8988T (cell line): Measurements from ENCODE around the gene DNALI1.
"Not testable (repeated sequence)": the region's sequence is repeated elsewhere in the genome, so short reads cannot be mapped to it uniquely, and the experiment has no call there.

Experiments
- DNase-seq: peaks from one replicate; pipeline ENCODE4 v3.0.0; 2011

Gene DNALI1

DNA sequence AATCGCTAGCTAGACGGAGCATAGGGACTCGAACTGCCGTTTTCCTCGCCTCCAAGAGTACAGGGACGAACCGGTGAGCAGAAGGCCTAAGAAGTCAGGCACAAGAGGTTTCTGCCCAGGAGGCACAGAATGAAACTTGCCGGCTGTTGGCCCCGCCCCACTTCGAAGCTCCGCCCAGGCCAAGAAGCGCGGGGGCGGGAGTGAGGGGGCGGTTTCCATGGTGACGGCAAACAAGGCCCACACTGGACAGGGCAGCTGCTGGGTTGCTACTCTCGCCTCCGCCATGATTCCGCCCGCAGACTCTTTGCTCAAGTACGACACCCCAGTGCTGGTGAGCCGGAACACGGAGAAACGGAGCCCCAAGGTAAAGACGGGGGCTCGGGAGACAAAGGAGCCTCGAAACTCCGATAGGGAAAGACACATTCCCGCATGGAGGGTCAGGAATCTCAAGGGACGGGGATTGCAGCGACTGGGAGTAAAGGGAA, at the start of gene DNALI1:
Gene DNALI1, plus strand, starts transcription at position 229 of the 485 bp plus-strand sequence. Its CDS starts 55 bp downstream, at position 284.
- DNase-seq: no peak

- DNase-seq: no peak
Observed at GRCh38 chr1:37509181-37509580, 47.6 kb upstream of the DNALI1 start.

DNA sequence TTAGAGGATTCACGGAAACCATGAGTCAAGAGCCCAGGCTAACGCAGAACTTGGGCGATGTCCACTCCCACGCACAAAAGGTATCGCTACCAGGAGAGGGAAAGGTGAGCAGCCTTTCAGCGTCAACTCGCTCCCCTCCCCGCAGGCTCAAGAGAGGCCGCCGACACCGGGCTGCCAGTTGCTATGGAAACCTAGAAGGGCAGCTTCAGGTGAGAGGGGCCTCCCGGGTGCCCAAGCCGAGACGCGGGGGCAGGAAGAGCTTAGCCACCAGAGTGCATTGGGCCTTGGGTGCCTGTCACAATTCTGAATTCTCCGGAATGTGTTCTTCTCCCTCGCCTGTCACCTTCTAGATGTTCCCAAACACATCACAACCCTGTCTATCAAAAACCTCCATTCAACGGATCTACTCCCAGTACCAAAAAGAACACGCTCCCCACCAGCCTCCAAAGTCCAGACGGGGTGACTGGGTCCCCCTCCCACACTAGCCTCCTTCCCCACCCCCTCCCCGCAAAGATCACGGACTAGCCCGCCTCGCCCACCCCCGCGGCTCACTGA, 42.9 kb upstream of the DNALI1 start:
- DNase-seq: no peak

DNA sequence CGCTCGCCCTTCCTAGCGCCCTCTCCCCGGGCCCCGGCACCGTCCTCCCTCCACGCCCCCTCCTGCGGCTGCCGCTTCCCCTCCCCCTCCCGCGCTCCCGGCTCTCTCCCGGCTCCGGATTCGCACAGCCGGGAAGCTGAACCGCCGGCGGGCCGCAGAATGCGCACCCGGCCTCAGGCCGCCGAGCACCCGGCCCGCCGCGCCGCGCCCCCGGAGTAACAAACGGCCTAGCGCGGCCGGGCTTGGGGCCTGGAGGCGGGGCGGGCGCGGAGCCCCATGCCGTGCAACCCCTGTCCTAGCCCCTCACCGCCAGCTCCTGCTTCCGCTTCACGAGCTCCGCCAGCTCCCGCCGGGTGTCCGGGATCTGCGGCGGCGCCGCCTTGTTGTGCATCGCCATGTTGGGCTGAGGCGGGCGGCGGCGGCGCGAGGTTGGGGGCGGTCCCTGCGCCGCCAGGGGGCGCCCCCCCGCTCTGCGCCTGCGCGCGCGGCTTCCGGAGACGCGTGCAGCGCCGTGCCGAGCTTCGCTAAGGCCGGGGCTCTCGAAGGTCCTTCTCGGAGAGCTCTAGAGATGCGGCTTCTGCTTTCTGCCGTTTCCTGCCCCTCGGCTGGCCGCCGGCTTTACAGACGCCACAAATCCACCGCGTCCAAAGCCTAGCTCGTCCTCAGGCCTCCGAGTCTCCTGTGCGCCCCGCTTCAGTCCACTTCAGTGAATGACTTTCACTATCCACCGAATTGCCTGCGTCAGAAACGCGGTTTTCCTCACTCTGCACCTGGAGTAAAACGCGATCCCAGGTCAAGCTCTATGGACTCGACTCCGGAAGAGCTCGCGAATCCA, 42.2 kb upstream of the DNALI1 start, which contains the start of gene MEAF6:
Gene MEAF6, minus strand, starts transcription at position 417 of the 835 bp plus-strand sequence. Its CDS starts 20 bp downstream, at position 397.
- DNase-seq: peak; percentile 81

GRCh38 chr1:37515185-37516034, 41.3 kb upstream of the DNALI1 start:
- no peak for DNase-seq

GRCh38 chr1:37517569-37517968, 39.2 kb upstream of the DNALI1 start:
- DNase-seq: no peak

DNA sequence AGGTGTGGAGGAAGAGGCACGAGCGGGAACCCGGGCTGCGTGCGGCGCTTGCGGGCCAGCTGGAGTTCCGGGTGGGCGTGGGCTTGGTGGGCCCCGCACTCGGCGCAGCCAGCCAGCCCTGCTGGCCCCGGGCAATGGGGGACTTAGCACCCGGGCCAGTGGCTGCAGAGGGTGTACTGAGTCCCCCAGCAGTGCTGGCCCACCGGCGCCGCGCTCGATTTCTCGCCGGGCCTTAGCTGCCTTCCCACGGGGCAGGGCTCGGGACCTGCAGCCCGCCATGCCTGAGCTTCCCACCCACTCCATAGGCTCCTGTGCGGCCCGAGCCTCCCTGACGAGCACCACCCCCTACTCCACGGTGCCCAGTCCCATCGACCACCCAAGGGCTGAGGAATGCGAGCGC, 38.5 kb upstream of the DNALI1 start:
- DNase-seq: not testable (repeated sequence)

DNA sequence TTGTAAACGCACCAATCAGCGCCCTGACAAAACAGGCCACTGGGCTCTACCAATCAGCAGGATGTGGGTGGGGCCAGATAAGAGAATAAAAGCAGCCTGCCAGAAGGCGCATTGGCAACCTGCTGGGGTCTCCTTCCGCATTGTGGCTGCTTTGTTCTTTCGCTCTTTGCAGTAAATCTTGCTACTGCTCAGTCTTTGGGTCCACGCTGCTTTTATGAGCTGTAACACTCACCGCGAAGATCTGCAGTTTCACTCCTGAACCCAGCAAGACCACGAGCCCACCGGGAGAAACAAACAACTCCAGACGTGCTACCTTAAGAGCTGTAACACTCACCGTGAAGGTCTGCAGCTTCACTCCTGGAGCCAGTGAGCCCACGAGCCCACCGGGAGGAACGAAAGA, 37.8 kb upstream of the DNALI1 start:
- not testable (repeated sequence) for DNase-seq

DNA sequence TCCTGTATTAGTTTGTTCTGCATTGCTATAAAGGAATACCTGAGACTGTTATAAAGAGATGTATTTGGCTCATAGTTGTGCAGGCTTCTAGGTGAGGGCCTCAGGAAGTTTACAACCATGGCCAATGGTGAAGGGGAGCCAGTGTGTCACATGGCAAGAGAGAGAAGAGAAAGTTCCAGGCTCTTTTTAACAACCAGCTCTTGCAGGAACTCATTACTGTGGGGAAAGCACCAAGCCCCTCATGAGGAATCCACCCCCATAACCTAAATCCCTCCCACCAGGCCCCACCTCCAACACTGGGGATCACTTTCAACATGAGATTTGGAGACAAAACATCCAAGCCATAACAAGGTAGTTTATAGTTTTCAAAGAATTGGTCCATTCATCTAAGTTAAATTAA, 37.1 kb upstream of the DNALI1 start:
- no peak for DNase-seq

- DNase-seq: not testable (repeated sequence)
Observed at GRCh38 chr1:37529888-37530287, 26.9 kb upstream of the DNALI1 start.

DNA sequence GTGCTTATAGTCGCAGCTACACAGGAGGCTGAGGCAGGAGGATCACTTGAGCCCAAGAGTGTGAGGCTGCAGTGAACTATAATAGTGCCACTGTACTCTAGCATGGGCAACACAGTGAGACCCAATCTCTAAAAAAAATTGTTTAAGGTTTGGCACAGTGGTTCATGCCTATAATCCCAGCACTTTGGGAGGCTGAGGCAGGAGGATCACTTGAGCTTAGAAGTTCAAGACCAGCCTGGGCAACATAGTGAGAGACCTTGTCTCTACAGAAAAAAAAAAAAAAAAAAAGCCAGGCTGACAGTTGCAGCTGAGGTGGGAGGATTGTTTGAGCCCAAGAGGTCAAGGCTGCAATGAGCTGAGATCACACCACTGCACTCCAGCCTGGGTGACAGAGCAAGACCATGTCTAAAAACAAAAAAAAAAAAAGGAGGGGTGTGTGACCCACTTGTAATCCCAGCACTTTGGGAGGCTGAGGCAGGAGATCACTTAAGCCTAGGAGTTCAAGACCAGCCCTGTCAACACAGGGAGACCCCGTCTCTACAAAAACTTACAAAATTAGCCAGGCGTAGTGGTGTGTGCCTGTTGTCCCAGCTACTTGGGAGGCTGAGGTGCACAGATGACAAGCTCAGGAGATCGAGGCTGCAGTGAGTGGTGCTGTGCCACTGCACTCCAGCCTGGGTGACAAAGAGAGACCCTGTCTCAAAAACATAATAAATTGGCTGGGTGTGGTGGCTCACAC, 24.2 kb upstream of the DNALI1 start:
- DNase-seq: not testable (repeated sequence)

DNA sequence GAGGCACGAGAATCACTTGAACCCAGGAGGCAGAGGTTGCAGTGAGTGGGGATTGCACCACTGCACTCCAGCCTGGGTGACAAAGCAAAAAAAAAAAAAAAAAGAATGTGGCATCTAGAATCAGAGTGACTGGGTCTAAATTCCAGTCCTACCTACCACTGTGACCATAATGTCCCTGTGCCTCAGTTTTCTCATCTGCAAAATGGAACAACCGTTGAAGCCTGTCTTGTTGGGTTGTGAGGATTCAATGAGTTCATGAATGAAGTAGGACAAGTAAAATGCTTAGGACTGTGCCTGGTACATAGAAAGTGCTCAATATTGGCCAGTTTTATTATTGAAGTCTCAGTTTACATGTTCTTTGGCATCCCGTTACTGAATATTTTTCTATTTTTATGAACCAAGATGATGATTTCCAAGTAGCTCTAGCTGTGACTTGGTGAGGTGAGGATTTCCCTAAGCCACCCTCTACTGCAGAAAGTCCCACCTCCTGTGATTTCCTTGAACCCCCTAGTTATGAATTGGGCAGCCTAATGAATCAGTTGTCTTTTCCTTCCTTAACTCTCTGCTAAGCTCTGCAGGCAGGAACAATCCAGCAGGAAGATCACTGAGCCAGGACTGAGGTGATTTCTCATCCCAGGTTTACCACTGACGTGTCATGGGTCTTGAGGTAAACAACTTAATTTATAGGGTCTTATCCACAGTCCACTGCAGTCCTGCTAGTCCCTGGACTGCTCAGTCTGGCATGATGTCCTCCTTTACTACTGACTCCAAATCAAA, 23.2 kb upstream of the DNALI1 start:
- no peak for DNase-seq

GRCh38 chr1:37537378-37537777, 19.4 kb upstream of the DNALI1 start:
- DNase-seq: no peak

DNA sequence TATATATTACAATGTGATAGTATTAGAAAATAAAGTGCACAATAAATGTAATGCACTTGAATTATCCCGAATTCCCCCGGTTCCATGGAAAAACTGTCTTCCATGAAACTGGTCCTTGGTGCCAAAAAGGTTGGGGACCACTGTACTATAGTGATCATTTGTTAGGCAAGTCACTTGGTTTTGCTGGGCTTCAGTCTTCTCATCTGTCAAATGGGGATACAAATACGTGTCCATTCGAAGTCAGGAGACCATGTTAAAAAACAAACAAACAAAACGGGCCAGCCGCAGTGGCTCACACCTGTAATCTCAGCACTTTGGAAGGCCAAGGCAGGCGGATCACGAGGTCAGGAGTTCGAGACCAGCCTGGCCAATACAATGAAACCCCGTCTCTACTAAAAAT, 17.6 kb upstream of the DNALI1 start:
- not testable (repeated sequence) for DNase-seq

DNA sequence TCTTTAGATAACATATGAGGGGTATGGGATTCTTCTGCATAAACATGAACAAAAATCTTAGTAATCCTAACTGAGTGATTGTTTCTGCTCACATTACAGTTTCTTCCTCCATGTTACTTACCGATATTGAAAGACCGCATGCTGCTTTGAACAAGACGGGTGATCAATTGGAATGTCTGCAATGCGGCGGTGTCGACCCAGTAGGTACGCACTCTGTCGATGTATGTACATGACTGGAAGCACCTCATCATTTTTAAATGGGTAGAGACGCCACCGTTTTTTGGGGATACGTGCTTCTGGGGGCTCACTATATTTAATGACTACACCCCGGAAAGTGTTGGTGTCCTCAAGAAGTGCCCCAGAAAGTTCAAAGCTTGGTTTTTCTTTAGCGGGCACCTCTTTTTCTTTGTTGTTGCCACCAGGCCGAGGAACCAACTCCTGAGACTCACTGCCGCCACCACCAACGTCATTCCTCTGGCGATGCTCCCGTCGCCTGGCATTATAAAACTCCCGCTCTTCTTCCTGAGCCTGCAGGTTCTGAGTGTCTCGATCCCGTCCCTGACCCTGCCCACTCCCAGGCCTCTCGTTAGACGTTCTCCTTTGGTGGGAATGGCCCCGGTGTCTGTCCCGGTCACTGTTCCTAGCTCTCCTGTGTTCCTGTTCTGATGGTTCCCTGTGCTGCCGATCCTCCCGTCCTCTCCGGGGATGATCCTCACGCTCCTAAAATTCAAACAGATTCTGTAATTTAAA, 16.5 kb upstream of the DNALI1 start:
- DNase-seq: no peak

DNA sequence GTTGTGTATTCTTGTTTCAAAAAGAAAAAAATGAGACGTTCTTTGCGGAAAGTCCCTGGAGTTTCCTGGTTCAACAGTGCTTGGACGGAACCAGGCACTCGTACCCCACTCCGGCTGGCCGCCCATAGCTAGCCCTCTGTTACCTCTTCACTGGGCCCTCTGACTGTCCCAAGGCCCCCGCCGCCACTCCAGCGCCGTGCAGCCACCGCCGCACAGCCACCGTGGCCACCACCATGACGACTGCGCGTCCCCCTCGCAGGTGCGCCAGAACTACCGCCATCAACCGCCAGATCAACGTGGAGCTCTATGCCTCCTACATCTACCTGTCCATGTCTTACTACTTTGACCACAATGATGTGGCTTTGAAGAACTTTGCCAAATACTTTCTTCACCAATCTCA, 12.2 kb upstream of the DNALI1 start:
- DNase-seq: no peak

GRCh38 chr1:37545019-37545418, 11.7 kb upstream of the DNALI1 start:
- no peak for DNase-seq

DNA sequence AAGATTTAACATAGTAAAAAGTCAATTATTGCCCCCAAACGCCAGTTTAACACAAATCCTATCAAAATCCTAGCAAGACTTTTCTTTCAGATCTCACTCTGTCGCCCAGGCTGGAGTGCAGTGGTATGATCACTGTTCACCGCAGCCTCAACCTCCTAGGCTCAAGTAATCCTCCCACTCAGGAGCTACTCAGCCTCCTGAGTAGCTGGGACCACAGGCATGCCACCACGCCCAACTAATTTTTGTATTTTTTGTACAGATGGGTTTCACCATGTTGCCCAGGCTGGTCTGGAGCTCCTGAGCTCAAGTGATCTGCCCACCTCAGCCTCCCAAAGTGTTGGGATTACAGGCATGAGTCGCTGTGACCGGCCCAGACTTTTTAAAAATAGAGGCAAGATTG, 7.4 kb upstream of the DNALI1 start:
- DNase-seq: no peak

- no peak for DNase-seq
Observed at GRCh38 chr1:37553598-37553926, 3.2 kb upstream of the DNALI1 start.

DNA sequence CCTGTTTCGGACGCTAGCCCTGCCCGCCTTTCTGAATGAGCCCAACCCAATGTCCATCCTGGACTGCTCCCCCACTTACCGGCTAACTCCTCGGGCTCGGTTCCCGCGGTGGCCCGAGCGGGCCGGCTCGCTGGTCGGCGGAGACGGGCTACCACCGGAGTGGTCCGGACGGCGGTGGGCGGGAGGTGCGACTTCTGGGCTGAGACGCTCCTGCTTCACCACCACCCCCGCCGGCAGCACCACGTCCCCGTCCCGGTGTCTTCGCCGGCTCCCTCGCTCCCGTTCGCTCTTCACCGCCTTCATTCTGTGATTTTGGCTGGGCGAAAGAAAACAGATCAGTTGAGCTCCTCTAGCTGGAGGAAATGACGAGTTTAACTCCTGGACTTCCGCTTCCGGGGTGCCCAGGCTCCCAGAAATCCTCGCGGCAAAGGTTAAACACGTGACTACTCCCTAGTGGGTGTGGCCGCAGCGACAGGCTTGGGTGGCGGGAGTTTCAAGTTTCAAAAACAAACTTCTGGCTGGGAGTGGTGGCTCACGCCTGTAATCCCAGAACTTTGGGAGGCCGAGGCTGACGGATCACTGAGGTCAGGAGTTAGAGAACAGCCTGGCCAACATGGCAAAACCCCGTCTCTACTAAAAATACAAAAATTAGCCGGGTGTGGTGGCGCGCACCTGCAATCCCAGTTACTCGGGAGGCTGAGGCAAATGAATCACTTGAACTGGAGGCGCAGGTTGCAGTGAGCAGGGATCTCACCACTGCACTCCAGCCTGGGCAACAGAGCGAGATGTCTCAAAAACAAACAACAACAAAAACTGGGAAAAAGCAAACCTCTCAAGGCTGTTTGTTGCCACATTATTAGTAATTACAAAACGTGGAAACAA, 2.6 kb upstream of the DNALI1 start, which contains the start of gene SNIP1:
Gene SNIP1, minus strand, starts transcription at position 367 of the 882 bp plus-strand sequence. Its CDS starts 64 bp downstream, at position 303.
- peak; percentile 77 for DNase-seq
